DMS114 treated with DMSO at 0.1 percent for 48 hours (cell line): Measurements from ENCODE around the gene CAVIN3.

Experiments
- DNase-seq: peaks from one replicate; lab custom pipeline; 2025; ENCODE audit not compliant: unreplicated experiment; lab: John Stamatoyannopoulos, UW

Gene CAVIN3

GRCh38 chr11:6270584-6271246 lies 49.6 kb downstream of the CAVIN3 start:
- no peak for DNase-seq

- no peak for DNase-seq
Measured at GRCh38 chr11:6269994-6270393, 50.3 kb downstream of the CAVIN3 start.
